ENCODE measurements around the gene LDLRAP1.

Gene LDLRAP1

DNA sequence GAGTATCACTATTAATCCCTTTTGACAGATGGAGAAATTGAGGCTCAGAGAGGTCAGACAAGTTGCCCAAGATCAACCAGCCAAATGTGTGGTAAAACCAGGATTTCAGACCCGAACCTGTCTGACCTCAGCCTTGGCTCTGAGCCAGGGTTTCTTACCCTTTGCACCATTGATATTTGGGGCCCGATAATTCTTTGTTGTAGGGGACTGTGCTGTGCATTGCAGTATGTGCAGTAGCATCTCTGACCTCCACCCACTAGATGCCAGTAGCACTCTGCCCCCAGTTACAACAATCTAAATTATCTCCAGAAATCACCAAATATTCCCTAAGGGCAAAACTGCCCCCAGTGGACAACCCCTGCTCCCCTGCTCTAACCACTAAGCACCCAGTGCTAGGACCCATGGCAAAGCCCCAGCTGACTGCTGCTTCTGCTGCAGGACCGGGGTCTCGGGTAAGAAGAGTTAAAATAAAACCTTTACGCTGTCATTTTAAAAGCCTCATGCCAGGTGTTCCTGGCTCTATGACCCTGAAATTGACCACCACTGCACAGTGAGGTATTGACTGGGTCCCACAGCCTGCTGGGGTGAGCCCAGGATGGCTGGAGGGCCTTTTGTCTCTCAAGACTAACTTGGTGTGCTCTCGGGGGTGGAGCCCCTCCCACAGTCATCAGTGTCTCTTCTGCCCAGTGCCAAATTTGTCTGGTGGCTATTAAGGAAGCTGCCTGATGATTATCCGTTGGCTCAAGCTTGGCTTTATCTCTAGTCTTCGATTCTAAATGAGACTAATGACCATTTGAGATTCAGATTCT is 67.6 kb downstream of the LDLRAP1 start:
- DNase-seq, result peak; percentile 20

DNA sequence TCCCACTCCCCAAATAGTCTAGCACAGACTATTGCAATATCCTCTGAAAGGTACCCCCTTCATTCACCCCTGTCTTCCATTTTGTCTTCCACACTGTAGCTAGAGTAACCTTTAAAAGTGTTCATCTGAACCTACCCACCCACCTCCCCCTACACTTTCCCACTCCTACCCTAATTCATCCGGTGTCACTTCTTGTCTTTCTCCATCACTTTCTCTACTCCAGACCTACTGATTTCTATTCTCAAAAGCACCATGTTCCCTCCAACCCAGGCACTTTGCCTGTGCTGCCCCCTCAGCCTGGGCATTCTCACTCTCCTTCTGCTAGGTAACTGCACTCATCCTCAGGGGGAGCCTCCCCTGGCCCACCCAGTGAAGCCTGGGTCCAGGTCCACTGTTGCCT is 68.4 kb downstream of the LDLRAP1 start:
- no peak for DNase-seq

DNA sequence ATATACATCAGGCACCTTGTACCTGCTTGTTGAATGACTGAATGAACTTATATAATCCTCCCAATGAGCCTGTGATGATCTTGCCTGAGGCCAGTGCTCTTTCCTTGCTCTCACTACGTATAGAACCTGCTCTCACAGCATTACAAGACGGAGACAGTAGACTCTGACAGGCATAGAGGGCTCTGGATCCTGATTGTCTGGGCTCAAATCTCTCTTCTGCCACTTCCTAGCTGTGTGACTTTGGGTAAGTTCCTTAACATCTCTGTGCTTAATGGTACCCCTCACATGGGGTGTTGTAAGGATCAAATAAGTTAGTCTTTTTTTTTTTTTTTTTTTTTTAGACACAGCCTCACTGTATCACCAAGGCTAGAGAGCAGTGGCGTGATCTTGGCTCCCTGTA is 69.0 kb downstream of the LDLRAP1 start:
- no peak for DNase-seq

- no peak for DNase-seq
Observed at GRCh38 chr1:25613091-25613490, 69.7 kb downstream of the LDLRAP1 start.

DNA sequence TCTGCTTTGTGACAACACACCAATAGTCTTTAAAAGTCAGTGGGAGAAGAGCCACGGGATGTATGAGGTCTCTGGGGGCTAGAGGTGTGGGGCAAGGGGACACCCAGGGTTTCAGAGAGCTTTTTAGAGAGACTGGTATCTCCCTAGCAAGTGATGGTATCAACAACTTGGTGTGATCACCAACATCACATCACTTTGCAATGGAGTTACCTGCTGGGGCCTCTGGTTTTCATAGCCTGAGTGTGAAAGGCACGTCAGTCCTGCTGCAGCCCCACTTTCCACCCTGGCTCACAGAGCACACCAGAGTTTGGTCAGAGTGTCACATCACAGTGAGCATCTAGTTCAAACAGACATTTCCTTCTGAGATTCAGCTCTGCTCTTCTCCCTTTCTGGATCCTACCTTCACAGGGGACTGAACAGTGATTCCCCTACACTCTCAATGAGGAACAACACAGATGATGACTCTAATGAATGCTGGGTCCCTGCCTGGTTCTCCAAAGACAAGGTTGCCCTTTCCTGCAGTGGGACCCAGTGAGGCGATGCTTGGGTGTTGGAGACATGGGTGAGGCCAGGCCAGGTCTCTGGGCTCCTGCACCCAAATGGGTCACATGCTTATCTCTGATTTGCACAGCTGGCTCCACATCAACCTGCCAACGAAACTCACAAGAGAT is 71.2 kb downstream of the LDLRAP1 start:
- no peak for DNase-seq

GRCh38 chr1:25615172-25615541 is 71.8 kb downstream of the LDLRAP1 start:
- no peak for DNase-seq

GRCh38 chr1:25615563-25616094 is 72.2 kb downstream of the LDLRAP1 start:
- no peak for DNase-seq

- peak; percentile 70 for DNase-seq
Observed at GRCh38 chr1:25616095-25616986, 72.9 kb downstream of the LDLRAP1 start, which contains the start of gene MAN1C1. MAN1C1 (plus strand) TSS chr1:25616791; CDS start chr1:25617798, 1,007 bp downstream.

DNA sequence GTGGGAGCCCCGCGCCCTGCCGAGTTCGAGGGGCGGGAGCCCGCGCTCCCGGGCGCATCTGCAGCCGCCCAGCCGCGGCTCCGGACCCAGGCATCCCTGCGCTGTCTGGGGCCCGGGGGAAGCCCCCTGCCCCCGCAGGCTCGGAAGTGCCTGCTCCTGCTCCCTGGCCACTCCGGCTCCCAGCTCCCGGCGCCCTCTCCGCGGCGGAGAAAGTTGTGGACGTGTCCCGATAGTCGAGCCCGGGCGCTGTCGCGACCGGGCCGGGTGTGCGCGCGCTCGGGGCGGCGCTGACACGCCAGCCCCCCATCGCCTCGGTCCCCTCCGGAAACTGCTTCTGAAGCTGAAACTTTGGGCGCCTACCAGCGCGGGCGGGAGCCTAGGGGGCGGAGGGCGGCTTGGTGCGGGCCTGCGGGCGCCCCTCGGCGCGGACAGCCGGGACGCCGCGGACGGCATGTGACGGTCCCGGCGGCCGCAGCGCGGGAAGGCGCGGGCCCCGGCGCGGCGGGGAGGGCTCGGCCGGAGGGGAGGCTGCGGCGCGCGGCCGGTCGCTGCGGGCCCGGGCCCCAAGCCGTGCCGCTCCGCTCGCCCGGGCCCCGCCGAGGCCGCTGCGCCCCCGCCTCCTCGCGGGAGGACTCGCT is 73.7 kb downstream of the LDLRAP1 start:
- DNase-seq, result no peak

DNA sequence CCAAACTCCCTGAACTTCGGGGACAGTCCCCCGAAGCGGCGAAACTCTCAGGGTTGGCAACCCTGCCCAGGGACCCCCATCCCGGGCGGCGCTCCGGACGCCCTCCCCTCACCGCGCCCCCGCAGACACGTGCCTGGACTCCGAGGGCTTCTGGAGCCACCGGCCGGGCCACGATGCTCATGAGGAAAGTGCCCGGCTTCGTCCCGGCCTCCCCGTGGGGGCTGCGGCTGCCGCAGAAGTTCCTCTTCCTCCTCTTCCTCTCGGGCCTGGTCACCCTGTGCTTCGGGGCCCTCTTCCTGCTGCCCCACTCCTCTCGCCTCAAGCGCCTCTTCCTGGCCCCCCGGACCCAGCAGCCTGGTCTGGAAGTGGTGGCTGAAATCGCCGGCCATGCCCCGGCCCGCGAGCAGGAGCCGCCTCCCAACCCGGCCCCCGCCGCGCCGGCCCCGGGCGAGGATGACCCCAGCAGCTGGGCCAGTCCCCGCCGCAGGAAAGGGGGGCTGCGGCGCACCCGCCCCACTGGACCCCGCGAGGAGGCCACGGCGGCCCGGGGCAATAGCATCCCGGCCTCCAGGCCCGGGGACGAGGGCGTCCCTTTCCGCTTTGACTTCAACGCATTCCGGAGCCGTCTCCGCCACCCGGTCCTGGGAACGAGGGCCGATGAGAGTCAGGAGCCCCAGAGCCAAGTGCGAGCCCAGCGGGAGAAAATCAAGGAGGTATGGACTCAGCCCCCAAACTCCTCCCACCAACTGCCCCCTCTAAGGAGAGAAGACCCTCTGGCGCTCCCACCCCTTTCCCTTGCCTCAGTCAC is 74.4 kb downstream of the LDLRAP1 start:
- peak; percentile 15 for DNase-seq

DNA sequence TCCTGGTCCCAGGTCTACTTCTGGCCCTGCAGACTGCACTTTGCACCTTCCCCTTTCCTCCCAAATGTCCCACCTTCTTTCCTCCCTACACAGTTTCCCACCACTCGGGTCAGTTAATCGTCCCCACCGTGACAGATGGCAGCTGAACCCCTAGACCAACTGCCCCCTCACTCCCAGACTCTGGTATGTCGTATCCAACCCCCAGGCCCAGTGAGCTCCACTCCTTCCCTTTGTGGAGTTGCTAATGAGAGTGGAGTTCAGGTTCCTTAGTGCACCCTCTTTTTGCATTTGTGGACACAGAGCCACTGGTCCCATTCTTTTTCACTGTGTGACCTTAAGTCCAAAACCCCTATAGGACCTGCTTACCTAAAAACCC is 75.0 kb downstream of the LDLRAP1 start:
- no peak for DNase-seq
